ENCODE results near the gene B3GAT1.

The B3GAT1 gene

GRCh38 chr11:134407321-134407828 is 4.7 kb downstream of the B3GAT1 start:
- H3K4me3 ChIP-seq (ENCODE audit: low read depth, low read length), result no peak overlapping the region
- TF ChIP-seq CTCF (IDR thresholded peaks at IDR 0.05; ENCODE audit: borderline replicate concordance, insufficient read depth, low read depth, low read length), result no peak

GRCh38 chr11:134406264-134407185 is 5.5 kb downstream of the B3GAT1 start:
- no peak for TF ChIP-seq CTCF (IDR thresholded peaks at IDR 0.05; ENCODE audit: borderline replicate concordance, insufficient read depth, low read depth, low read length)
- H3K4me3 ChIP-seq (ENCODE audit: low read depth, low read length), result no peak overlapping the region

- no peak for TF ChIP-seq CTCF (IDR thresholded peaks at IDR 0.05; ENCODE audit: borderline replicate concordance, insufficient read depth, low read depth, low read length)
- no peak overlapping the region for H3K4me3 ChIP-seq (ENCODE audit: low read depth, low read length)
These were observed 6.2 kb downstream of the B3GAT1 start for GRCh38 chr11:134405841-134406240.

- no peak for TF ChIP-seq CTCF (IDR thresholded peaks at IDR 0.05; ENCODE audit: borderline replicate concordance, insufficient read depth, low read depth, low read length)
- no peak overlapping the region for H3K4me3 ChIP-seq (ENCODE audit: low read depth, low read length)
These were observed 6.6 kb downstream of the B3GAT1 start for GRCh38 chr11:134405436-134405835.

- TF ChIP-seq CTCF (IDR thresholded peaks at IDR 0.05; ENCODE audit: borderline replicate concordance, insufficient read depth, low read depth, low read length), result no peak
- no peak overlapping the region for H3K4me3 ChIP-seq (ENCODE audit: low read depth, low read length)
These were observed 7.3 kb downstream of the B3GAT1 start for GRCh38 chr11:134404575-134405341.

GRCh38 chr11:134402910-134403309 is 9.1 kb downstream of the B3GAT1 start:
- no peak overlapping the region for H3K4me3 ChIP-seq (ENCODE audit: low read depth, low read length)
- no peak for TF ChIP-seq CTCF (IDR thresholded peaks at IDR 0.05; ENCODE audit: borderline replicate concordance, insufficient read depth, low read depth, low read length)
